Esophagus squamous epithelium (tissue), 4 donors: Measurements from ENCODE around the gene MPPED2.

Experiments
- CTCF ChIP-seq, 6 experiments: fragments of 450-650 bp in 4 of 6; fragments of 200-600 bp in 2 of 6; sonication (generic) in 2 of 6; IDR thresholded peaks; one replicate each; pipeline ENCODE4 v1.5.1; 2016 to 2019; ENCODE audit warnings: antibody characterized with exemption in 6 of 6, mild to moderate bottlenecking in 4 of 6, moderate library complexity in 4 of 6
- POLR2A ChIP-seq, 4 donors: fragments of 450-650 bp; IDR thresholded peaks; one replicate each; pipeline ENCODE4 v1.6.1; 2017; ENCODE audit warnings: antibody characterized with exemption in 4 of 4, mild to moderate bottlenecking in 4 of 4, moderate library complexity in 3 of 4

DNA sequence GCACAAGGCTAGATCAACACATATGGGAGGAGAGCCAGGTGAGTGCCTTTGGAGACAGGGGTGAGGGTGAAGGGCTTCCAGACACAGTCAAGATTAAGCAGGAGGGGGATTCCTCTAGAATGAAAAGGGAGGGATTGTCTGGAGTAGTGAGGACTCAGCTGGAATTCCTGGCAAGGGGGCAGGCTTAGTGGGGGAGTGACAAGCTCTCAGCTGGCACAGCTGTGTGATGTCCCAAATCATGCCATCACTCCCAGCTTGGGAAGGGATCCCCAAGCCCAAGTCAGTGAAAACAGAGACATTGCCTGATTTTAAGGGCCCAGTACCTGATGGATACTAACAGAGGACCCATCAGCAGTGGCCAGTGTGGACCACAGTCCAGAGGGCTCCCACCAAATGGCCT lies 119.0 kb downstream of the MPPED2 start:
- TF ChIP-seq CTCF (IDR thresholded peaks at IDR 0.05) (no peak), POLR2A (IDR thresholded peaks at IDR 0.05) (no peak)
